Left renal pelvis (tissue), 4 donors: ENCODE results near the gene PPP4C. TPM values are rescaled to one million over a fixed set of nuclear protein-coding genes. Genes with fewer than 3 reads are reported as not detected.

Experiments
- DNase-seq, 4 donors: peaks; one replicate each; pipeline ENCODE4 v3.0.0-alpha.2; 2013; ENCODE audit warnings: low read depth in 4 of 4, low spot score in 3 of 4
- polyA plus RNA-seq, 4 donors: library from polyadenylated mRNA; unstranded; fragments of 120-200 nt; gene quantifications; one replicate each; pipeline ENCODE4 v1.2.1, GENCODE V29; 2013; ENCODE audit not compliant: insufficient read length in 4 of 4

The PPP4C gene
- polyA plus RNA-seq, 4 donors, result 63.3 to 107 (median 83.5) TPM

DNA sequence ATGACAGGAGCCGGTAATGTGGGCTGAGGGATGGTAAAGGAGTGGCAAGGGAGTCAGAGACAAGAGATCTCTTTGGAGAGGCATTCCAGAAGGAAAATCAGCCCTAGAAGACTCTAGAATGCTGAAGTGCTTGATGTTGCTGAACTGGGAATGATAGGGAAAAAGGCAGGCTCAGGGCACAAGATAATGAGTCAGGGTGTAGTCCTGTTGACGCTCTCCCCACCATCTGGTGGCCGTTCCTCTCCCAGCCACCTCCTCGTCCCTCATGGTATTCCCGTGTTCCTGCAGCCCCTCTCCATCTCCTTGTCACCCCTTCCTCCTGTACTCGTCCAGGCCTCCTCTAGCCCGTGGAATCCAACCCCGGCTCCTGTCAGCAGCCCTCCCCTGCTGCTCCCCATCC is 21.3 kb upstream of the PPP4C start:
- DNase-seq, result no peak

DNA sequence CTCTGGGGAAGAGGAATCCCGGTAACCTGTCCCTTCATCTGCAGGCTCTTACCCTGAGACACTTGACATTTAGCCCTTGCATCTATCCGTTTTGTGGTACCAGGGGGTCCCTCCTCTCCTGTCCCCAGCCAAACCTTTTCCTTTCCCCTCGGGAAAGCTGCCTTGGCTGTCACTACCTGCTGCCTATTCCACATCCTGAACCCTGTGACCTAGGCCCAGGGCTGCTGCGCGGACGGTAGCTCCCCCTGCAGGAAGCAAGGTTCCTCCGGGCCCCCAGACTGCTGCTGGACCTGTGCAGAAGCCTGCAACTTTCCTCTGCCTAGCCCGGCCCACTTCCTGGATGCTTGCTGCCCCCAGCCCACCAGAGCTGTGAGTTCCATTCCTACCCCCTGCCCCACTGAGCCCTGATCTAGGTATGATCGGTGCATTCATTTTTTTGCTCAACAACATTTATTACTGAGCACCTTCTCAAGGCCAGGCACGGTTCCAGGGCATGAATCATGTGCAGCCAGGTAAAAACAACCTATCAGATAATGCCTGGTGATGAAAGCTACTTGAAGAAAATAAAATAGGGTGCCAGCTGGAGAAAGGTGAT is 20.7 kb upstream of the PPP4C start:
- no peak for DNase-seq

DNA sequence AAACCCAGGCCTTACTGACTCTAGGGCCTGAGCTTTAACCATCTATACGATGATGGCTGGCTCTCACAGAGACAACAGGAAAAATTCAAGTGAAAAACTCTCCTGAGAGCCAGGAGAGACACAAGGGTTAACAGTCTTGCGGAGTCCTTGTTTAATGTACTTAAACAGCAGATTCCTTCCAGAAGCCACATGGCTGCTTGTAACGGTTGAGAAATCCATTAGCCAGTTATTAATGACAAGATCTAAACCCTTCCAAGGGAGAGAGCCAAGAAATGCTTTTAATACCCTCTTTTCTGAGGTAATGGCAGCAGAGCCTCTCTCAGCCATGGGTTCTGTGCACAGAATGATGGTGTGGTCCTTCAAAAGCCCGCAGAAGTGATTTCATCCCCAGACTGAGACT is 15.4 kb upstream of the PPP4C start:
- DNase-seq, result no peak

DNA sequence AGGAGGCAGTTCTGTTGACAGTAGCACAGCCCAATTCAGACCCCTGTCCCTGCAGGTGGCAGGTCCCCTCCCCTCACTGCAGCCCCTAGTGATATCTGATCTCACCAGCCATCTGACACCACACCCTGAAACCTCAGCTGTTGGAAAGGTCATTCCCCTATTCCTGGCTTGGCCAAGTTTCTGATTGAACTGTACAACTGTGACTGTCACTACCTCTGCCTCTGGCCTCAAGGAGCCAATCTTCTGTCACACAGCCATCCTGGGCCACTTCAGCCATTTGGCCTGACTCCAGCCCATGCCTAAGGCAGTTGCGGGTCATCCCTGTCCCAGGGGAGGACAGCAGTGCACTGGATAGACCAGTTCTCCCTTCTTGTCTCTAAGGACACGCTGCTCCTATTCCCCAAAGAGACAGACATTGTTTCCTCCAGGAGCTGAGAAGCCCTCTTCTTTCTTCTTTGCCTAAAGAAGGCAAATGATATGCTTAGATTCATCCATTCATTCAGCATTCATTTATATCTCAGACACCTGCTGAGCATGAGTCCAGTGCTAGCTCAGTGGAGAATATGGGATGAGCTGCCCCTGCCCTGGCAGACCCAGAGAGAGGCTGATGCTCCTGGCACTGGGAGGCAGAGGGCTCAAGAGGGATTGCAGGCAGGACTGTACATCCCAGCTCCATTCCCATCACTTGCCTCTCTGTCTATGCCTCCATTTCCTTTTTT is 14.8 kb upstream of the PPP4C start:
- no peak for DNase-seq

DNA sequence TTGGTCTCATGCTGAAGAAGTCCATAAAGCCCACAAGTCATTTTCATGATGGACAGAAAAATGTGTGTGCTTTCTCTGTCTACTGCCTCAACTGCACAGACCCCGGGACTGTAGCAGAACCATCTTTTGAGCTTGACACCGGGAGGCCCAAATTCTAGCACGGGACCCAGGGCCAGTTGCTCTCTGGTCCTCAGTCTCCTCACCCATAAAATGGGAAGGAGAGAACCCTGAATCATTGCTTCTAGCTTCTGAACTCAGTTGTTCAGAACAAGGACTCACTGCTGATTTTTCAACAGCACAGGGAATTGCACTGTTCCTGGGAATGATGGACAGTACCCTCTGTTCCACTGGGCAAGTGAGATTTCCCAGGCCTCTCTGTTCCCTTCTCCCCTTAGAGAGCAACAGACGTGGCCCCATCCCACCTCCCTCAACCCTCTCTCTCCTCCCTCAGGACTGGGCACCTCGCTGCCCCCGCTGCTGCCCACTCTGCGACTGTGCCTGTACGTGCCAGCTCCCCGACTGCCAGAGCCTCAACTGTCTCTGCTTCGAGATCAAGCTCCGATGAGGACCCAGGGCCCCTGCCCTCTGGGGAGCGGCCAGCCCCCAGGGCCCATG is 12.4 kb upstream of the PPP4C start:
- no peak for DNase-seq

DNA sequence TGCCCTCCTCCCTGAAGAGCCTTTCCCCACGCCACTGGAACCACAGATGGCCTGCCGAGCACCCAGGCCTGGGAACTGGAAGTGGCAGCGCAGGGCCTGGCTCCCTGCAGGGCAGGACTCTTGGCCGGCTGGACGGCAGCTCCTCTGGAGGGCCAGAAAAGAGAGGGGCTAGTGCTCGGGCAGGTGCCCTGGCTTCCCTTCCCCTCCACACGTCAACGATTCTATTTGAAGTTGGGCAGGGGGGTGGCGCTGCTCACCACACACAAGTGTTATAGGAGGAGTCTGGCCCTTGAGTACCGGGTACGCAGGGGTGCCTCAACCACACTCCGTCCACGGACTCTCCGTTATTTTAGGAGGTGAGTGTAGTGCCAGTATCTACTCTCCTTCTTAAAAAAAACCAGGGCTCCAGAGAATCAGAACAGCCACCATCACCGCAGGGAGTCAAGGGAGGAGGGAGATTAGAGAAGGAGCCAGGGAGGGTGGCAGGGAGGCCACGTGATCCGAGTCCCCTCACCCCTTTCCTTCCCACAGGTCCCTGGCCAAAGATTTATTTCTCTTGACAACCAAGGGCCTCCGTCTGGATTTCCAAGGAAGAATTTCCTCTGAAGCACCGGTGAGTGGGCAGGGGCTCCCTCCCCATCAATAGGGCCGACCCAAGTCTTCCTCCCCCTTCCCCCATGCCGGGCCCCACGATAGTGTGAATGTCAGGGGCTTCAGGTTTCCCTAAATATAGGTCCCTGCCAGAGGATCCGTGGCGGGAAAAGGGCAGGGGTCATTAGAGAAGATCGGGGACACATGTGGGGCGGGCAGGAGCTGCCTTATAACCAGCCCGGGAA is 11.7 kb upstream of the PPP4C start:
- no peak for DNase-seq

DNA sequence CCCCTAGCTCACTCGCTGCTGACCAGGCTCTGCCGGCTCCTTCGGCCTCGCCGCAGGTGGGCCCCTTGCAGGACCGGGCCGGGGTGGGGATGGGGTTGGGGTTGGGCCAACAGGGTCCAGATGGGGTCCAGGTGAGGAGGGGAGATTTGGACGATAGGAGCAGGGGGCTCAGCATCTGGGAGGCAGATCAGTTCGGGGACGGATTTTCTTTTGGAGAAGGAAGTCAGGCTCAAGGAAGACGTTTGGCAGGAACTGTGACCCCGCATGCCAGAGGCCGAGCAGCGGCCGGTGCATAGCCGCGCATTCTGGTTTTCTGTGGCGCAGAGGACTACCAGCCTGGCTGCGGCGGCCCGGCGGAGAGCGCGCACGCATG is 11.1 kb upstream of the PPP4C start:
- DNase-seq, result no peak

DNA sequence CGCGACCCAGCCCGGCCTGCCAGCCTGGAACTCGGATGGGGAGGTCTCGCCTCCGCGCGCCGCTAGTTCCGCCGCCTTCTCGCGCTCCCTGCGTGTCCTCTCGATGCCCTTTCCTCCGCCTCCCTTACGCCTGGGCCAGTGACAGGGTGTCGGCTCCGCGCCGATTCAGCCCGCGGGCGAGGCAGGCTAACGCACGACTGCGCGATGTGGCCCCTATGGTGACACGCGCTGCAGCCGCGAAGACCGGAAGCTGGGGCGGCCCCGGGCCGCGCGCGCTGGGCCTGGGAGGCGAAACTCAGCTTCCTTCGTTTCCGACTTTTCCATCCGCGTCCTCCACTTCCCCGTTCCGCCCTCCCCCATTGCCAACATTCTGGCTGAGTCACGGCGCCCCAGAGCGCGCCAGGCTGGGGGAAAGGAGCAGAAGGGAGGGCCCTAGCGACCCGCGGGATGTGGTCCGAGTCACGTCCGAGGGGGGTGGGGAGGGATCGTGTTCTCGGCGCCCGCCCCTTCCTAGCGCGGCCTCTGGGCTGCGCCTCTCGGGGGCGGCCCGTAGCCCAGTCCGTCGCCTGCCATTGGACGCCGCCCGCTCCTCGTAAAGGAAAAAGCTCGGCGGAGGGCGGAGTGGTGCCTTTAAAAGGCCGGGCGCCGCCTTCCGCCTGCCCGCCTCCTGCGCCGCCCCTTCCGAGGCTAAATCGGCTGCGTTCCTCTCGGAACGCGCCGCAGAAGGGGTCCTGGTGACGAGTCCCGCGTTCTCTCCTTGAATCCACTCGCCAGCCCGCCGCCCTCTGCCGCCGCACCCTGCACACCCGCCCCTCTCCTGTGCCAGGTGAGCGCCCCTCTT is 10.5 kb upstream of the PPP4C start, which contains the start of gene ALDOA:
ALDOA (plus strand) TSS at position 659 of the 841 bp plus-strand sequence. CDS start 1,138 bp downstream, outside the sequence.
- peak; percentile 93 to 97 (median 95) for DNase-seq

DNA sequence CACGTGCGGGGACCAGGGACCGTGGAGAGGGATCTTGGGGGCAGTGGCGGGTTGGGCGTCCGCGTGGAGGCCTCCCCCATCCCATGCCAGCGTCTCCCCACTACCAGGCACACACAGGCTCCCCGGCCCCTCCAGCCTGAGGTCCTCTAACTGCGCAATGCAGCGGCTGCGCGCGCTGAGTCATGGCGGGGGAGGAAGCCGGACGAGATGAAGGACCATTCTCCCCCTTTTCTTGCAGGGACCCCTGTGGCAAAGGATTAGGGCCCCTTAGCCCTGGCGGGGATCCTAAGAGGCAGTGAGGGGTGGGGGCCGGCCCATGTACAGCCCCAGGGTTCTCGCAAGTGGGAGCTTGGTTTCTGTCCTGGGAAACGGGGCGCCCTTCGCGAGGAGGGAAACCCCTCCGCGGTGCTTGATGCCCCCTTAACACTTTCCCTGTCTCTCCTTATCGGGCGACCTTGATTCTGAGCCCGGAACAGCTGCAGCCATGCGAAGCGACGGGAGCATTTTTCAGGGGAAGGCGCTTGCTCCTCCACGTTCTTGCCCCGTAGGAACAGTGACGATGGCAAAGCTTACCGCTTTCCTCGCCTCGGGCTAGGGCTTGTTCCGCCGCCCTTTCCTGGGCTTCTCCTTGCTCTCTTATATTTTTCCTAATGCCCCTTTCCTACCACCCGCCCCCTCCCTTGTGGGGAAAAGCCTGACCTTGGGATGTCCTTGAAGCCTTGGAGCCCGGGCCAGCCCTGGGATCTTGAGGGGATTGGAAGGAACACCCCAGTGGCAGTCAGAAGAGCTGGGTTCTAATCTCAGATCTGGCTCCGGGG is 9.6 kb upstream of the PPP4C start:
- no peak for DNase-seq

DNA sequence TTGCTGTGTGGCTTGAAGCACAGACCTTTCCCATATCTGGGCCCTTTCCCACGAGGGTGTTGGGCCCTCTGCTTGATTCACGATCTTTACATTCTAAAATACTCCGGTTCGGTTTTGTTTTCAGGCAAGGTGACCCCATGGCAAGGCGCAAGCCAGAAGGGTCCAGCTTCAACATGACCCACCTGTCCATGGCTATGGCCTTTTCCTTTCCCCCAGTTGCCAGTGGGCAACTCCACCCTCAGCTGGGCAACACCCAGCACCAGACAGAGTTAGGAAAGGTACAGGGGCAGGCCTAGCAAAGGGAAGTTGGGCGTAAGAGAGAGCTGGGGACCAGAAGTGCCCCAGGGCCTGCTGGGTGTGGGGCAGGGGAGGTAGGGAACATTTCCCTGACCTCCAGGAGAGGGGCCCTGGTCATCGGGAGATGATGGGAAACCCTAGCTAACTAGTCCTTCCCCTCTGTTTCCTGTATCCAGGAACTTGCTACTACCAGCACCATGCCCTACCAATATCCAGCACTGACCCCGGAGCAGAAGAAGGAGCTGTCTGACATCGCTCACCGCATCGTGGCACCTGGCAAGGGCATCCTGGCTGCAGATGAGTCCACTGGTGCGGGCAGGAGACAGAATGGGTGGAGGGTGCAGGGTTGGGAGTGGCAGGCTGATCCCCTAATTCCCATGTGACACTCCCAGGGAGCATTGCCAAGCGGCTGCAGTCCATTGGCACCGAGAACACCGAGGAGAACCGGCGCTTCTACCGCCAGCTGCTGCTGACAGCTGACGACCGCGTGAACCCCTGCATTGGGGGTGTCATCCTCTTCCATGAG is 8.8 kb upstream of the PPP4C start:
- no peak for DNase-seq

DNA sequence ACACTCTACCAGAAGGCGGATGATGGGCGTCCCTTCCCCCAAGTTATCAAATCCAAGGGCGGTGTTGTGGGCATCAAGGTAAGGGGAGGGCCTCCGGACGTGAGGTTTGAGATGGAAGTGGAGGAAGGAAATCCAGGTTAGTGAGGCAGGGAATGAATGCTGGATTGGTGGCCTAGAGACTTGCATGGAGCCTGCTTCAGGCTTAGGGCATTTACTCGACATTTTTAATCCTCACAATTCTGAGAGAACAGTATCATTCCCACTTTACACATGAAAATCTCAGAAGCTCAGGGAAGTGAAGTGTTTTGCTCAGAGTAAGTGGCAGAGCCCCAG is 8.2 kb upstream of the PPP4C start:
- no peak for DNase-seq

DNA sequence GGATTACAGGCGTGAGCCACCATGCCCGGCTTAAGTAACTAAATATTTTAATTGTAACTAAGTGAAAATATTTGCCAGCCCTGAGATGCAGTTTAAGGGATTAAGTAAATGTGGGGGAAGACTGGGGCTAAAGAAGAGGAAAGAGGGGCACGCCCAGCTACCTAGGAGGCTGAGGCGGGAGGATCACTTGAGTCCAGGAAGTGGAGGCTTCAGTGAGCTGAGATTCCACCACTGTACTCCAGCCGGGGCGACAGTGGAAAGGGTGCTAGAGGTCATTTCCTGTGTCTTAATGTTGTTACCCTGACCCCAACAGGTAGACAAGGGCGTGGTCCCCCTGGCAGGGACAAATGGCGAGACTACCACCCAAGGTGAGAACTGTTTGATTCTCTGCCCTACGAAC is 7.5 kb upstream of the PPP4C start:
- DNase-seq, result no peak

DNA sequence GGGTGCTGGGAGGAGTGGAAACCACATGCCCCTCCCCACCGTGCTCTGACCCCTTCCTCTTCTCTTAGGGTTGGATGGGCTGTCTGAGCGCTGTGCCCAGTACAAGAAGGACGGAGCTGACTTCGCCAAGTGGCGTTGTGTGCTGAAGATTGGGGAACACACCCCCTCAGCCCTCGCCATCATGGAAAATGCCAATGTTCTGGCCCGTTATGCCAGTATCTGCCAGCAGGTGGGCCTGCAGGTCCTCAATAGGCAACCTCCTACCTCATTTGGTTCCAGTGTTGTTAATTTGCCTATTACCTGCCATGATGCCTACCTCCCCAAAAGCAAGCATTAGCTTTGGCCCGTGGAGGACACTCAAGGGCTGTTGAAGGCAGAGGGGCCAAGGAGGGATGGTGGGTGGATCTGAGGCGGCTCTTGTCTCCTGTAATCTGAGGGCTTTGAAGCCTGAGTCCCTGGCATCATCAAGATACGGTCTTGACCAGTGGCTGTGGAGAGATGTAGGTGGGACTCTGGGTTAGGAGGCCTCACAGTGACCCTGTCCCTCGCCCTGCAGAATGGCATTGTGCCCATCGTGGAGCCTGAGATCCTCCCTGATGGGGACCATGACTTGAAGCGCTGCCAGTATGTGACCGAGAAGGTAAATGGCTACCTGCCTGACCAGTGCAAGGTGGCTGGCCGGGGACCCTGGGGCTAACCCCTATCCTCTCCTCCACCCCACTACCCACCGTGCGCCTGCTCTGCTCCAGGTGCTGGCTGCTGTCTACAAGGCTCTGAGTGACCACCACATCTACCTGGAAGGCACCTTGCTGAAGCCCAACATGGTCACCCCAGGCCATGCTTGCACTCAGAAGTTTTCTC is 6.8 kb upstream of the PPP4C start:
- no peak for DNase-seq

DNA sequence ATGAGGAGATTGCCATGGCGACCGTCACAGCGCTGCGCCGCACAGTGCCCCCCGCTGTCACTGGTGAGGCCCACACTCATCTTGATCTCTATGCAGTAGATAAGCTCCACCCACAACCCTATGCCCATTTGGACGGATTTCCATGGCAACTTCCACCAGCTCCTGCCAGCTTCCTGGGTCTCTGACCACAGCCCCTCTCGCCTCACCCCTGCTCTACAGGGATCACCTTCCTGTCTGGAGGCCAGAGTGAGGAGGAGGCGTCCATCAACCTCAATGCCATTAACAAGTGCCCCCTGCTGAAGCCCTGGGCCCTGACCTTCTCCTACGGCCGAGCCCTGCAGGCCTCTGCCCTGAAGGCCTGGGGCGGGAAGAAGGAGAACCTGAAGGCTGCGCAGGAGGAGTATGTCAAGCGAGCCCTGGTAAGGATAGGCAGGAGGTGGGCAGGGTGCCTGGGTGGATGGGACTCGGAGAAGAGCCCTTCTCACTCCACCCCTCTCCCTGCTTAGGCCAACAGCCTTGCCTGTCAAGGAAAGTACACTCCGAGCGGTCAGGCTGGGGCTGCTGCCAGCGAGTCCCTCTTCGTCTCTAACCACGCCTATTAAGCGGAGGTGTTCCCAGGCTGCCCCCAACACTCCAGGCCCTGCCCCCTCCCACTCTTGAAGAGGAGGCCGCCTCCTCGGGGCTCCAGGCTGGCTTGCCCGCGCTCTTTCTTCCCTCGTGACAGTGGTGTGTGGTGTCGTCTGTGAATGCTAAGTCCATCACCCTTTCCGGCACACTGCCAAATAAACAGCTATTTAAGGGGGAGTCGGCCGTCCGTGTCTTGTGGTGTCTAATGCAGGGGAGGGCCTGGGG is 6.0 kb upstream of the PPP4C start:
- no peak for DNase-seq

DNA sequence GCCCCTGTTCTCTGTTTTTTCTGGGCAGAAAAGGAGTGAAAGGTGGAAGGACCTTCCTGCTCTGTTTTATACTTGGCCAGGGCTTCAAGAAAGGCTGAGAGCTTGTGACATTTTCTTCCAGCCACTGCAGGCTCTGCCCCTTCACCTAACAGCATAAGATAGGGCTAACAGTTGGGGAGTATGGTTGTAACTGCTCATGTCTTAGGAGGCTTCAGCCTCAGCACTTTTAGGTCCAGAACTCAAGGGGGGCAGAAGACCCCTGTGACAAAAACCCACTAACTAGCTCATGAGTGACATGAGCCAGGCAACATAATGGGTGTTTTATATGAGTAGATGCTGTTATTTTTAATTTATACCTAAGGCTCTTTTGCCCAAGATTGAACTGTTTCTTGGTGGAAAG is 5.3 kb upstream of the PPP4C start:
- no peak for DNase-seq

DNA sequence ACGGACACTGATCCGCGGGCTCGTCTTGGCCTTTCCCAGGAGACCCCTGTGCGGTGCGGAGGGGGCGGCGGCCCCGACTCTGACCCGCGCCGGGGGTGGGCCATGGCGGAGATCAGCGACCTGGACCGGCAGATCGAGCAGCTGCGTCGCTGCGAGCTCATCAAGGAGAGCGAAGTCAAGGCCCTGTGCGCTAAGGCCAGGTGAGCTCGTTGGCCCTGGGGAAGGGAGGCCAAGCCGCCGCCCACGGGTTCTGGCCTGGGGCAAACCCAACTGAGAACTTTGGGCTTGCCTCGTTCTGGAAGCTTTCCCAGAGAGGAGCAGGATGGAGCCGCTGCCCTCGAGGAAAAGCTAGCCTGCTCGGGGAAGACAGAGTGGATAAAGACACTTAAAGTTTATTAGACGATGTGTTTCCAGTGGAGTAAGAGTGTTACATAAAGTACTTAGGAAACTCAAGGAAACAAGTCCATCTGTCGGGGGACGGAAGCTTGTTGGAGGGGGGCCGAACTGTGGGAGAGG is 540 bp downstream of the PPP4C start:
- no peak for DNase-seq

DNA sequence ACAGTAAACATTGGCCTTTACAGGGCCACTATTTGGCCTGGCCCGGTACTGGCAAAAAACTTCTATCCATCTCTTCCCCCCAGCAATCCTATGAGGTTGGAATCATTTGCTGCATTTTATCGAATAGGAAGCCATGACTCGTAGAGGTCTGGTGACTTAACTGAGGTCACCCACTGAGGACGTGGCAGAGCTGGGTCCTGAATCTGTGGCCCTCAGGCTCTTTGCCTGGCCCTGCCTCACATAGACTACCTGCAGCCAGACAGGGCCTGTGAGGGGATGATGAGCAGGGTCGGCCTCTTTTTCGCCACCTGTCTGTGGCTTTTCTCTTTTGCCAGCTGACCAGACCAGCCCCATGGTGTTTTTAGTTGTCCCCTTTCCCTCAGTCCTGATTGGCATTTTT is 1.9 kb downstream of the PPP4C start:
- DNase-seq, result no peak
